GM18873 (cell line): ENCODE data around the gene EPS8L2.

Source experiments
- ATAC-seq: cut with Tn5 transposase; IDR thresholded peaks from one replicate; pipeline ENCODE4 v1.9.1; 2021; ENCODE audit warnings: mild to moderate bottlenecking, moderate library complexity, moderate number of reproducible peaks; ENCODE audit not compliant: unreplicated experiment, low FRiP score

Gene EPS8L2

DNA sequence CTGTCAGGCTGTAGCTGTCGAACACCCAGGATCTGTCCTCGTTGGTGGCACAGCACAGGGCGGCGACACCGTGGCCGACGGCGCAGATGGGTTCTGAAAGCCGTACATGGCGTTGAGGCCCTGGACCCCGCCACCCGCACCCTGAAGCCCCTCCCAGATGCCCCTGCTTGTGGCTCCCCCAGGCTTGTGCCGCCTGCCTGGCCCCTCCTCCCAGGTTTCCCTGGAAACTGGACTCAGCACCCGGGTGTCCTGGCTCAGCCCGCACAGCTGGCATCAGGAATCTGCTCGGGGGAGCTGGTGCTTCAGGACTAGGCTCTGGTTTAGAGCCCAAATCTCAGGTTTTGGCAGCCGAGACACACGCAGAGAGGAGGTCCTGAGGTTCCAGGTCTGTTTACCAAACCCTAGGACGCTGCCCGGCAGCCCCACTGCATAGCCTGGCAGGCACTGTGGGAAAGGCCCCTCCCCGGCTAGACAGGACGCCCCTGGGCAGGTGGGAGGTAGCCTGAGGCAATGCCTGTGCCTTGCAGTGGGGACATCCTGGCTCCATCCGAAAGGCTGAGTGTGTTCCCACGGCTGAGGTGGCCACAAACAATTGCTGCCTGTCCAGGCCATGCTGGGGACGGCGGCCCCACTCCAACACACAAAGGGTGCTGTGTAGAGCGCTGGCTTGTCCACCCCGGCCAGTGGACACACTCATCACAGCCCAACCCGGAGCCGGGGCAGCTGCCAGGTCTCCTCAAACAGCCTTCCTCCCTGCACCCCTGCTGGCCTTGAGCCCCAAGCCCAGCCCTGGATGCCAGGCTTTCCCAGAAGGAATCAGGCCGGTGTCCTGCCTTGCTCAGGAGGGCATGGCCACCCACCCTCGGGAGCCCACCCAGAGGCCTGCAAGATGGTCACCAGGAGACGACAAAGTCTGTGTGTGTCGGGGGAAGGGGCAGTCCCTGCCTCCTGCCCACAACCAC is 66.7 kb downstream of the EPS8L2 start:
- ATAC-seq: no peak

DNA sequence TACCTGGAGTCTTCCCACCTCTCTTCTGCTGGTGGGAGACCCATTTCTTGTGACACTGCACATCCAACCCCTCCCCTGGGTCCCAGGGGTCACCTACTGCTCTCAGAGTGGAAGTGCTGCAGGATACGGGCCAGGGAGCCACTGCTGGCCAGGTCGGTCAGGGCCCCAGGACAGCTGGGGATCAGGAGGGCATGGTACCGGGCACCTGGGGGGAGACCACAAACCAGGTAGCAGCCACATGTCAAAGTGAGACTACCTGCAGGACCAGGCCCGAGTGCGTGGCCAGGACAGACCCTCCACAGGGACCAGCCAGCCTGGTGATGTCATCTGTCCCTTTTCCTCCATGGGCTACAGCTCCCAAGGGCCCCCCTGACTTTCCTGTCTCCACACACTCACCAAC is 67.4 kb downstream of the EPS8L2 start:
- no peak for ATAC-seq

DNA sequence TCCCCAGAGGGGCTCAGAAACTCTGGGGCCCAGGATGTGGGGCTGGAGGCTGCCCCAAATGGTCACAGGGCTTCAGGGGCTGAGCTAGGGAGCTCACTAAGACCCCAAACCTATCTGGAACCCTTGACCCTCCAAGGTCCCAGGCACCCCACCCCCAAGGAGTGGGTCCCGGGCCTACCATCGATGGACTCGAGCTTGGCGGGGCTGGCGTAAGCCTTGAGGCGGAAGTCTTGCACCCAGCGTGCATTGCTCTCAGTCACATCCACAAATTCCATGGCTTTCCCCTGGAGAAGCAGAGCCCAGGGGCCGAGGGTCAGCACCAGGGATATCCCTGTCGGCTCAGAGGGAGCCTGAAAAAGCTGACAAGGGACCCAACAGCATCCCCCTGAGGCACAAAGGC is 67.8 kb downstream of the EPS8L2 start:
- ATAC-seq: no peak

DNA sequence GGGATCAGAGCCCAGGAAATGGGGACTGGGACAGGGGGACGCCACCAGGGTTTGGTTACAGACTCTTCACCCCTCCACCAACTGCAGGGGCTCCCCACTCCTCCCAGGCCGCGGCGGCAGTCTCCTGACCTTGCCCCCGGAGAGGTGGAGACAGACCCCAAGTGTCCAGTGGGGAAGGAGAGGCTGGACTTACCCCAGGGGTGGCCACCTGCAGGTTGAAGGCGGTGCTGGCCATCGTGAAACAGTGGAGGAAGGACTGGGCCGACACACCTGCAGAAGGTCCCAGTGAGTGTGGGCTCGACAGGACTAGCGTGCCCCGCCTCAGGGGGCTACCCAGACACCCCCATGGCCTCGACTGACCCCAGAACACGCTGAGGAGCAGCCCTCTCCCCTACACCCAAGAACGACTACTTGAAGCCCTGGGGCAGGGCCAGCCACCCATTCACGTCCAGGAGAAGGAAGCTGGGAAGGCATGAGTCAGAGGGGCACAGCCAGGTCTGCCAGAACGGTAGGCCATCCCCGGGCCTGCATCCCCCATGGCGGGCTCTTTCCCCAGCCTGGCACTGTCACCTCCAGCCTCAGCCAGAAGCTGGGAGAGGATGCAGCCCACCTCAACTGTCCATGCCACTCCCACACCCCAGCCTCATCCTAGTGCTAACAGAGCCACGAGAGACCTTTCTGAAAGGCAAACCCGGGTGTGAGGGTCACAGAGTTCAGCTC is 69.0 kb downstream of the EPS8L2 start:
- ATAC-seq: no peak

DNA sequence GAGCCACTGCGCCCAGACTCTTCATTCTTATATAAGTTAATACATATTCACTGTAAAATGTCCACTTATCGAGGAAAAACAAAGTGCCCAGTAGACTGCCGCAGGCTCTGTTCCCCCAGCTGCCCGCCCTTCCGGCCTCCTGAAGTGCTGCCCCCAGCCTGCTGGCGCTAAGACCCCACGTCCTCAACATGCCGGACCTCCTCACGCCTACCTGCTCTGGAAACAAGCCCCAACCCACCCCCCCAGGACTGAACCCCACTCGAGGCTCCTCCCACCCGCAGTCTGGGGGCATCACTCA is 70.2 kb downstream of the EPS8L2 start:
- no peak for ATAC-seq

DNA sequence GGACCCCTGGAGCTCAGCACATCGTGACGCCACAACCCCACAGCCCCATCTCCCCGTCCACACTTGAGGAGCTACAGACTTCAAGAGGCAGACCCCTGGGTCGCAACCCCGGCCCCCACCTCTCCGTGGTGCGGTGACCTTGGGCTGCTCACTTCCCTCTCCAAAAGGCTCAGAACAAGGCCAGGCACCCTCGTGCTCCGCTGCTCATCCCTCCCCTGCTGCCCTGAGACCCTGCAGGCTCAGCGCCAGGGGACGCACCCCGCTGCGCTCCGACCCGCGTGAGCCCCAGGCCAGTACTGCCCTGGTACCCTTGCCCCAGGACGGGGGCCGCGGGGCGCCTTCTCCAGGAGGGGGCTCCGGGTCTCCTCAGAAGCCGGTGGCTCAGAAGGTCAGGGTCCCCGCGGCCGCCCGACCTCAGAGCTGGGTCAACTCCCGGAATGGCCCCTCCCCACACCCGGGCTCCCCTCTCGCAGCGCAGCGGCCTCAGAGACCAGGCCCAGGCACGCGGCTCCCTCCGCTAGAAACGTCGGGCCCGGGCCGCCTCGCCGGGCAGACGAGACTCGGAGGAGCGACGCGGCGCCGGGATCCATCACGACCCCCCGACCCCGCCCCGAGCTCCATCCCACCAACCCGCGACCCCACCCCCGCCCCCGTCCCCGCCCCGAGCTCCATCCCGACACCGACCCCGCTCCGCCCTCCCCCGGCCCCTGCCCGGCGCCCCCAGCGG is 70.7 kb downstream of the EPS8L2 start:
- ATAC-seq: no peak
